ENCODE results near the gene OR52N5.

GRCh38 chr11:5809905-5810795 lies 27.0 kb upstream of the OR52N5 start:
- no peak for TF ChIP-seq TAF1 (IDR thresholded peaks at IDR 0.05; ENCODE audit: borderline replicate concordance, low read depth, low read length)
- TF ChIP-seq MXI1 (IDR thresholded peaks at IDR 0.05; ENCODE audit: low read depth, low read length) = no peak
- TF ChIP-seq, protein P1, sequence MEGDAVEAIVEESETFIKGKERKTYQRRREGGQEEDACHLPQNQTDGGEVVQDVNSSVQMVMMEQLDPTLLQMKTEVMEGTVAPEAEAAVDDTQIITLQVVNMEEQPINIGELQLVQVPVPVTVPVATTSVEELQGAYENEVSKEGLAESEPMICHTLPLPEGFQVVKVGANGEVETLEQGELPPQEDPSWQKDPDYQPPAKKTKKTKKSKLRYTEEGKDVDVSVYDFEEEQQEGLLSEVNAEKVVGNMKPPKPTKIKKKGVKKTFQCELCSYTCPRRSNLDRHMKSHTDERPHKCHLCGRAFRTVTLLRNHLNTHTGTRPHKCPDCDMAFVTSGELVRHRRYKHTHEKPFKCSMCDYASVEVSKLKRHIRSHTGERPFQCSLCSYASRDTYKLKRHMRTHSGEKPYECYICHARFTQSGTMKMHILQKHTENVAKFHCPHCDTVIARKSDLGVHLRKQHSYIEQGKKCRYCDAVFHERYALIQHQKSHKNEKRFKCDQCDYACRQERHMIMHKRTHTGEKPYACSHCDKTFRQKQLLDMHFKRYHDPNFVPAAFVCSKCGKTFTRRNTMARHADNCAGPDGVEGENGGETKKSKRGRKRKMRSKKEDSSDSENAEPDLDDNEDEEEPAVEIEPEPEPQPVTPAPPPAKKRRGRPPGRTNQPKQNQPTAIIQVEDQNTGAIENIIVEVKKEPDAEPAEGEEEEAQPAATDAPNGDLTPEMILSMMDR (IDR thresholded peaks at IDR 0.05) = no peak
- TF ChIP-seq, protein P2, sequence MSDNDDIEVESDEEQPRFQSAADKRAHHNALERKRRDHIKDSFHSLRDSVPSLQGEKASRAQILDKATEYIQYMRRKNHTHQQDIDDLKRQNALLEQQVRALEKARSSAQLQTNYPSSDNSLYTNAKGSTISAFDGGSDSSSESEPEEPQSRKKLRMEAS (IDR thresholded peaks at IDR 0.05; ENCODE audit: low read depth) = no peak
- no peak for TF ChIP-seq YY1 (IDR thresholded peaks at IDR 0.05; ENCODE audit: low read depth)
- TF ChIP-seq CHD2 (IDR thresholded peaks at IDR 0.05; ENCODE audit: low read length, partially characterized antibody) = no peak
- TF ChIP-seq JUND (IDR thresholded peaks at IDR 0.05) = no peak
- no peak for TF ChIP-seq EZH2phosphoT487 (IDR thresholded peaks at IDR 0.05; ENCODE audit: borderline replicate concordance, low read depth)
- TF ChIP-seq RAD21 (IDR thresholded peaks at IDR 0.05; ENCODE audit: low read length) = no peak
- no peak for TF ChIP-seq EP300 (IDR thresholded peaks at IDR 0.05; ENCODE audit: borderline replicate concordance in 1 of 2, low read depth in 1 of 2, low read length in 1 of 2)
